Renal cortex interstitium (tissue), 15 donors: ENCODE results near the gene KCNK17. TPM values are rescaled to one million over a fixed set of nuclear protein-coding genes. Genes with fewer than 3 reads are reported as not detected.

Source experiments
- DNase-seq, 11 donors: peaks; one replicate each; pipeline ENCODE4 v3.0.0-alpha.2; 2013; ENCODE audit warnings: low read depth in 9 of 11, low spot score in 4 of 11; ENCODE audit errors: extremely low read depth in 1 of 11
- long read RNA-seq, 16 experiments: transcript quantifications; one replicate each; lab custom pipeline, GENCODE V29; 2026
- polyA plus RNA-seq, 3 donors: library from polyadenylated mRNA; unstranded; fragments of 120-200 nt; gene quantifications; one replicate each; pipeline ENCODE4 v1.2.1, GENCODE V29; 2013; ENCODE audit not compliant: insufficient read length in 3 of 3

KCNK17 gene, protein sequence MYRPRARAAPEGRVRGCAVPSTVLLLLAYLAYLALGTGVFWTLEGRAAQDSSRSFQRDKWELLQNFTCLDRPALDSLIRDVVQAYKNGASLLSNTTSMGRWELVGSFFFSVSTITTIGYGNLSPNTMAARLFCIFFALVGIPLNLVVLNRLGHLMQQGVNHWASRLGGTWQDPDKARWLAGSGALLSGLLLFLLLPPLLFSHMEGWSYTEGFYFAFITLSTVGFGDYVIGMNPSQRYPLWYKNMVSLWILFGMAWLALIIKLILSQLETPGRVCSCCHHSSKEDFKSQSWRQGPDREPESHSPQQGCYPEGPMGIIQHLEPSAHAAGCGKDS
- polyA plus RNA-seq: under 1 TPM in 2 of 3 donors, not detected in 1; 0.16 to 0.35 TPM
- long read RNA-seq, donor 1: 0 reads
- long read RNA-seq, donor 2: 0 reads
- long read RNA-seq, donor 3: 0 reads
- long read RNA-seq, donor 4: 0 reads
- long read RNA-seq, donor 5: 0 reads
- long read RNA-seq, donor 6, partial matches to known transcripts: 0 of 1 reads
- long read RNA-seq, donor 6, other reads (novel, unspliced or antisense): 0 of 1 reads
- long read RNA-seq, donor 7: 0 reads
- long read RNA-seq, donor 8: 0 reads
- long read RNA-seq, donor 9: 0 reads
- long read RNA-seq, donor 10: 0 reads
- long read RNA-seq, donor 11: 0 reads
- long read RNA-seq, donor 12: 0 reads
- long read RNA-seq, donor 13: 0 reads
- long read RNA-seq, donor 14: 0 reads
- long read RNA-seq, donor 15: 0 reads
- long read RNA-seq, donor 16, partial matches to known transcripts: 0 of 1 reads
- long read RNA-seq, donor 16, other reads (novel, unspliced or antisense): 0 of 1 reads

DNA sequence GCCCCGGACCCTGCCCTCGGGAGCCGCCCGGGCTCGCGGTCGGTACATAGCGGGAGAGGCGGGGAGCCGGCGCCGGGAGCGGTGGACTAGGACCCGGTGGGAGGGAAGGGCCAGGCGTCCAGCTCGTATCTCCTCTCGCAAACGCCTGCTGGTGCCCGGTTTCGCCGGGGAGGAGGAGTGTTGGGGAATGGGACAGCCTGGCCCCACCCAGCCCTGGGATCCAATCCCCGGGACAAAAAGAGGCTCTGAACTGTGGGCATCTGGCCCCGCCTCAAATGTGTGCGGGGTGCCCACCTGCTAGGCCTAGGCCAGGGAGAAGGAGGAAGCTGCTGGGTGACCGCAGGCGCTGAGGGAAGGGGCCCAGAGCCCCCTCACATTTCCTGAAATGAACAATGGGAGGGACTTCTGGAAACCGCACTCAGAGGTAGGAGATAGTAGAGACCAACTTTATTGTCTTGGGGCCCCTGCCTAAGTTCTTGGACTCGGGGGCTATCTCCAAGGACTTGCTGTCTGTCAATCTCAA is at the start of gene KCNK17:
Gene KCNK17, minus strand, starts transcription at position 147 of the 523 bp plus-strand sequence. Its CDS starts 99 bp downstream, at position 48.
- DNase-seq: no peak

DNA sequence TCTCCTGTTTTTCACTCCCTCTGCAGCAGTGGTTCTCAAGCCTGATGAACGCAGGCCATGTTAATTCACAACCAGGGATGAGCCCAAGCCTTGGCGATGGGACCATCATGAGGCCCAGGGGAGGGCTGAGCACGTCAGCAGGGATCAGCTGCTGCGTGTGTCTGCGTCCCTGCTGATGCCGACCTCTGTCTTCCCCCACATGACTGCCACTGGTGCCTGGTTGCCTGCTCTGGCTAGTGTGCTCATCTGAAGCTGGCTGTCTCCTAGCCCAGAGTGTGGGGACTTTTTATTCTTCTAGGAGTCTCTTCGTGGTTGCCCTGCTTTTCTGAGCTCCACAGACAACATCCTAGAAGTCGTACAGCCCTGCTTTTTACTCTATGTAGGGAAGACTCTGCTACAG is 49.1 kb upstream of the KCNK17 start:
- DNase-seq: no peak

DNA sequence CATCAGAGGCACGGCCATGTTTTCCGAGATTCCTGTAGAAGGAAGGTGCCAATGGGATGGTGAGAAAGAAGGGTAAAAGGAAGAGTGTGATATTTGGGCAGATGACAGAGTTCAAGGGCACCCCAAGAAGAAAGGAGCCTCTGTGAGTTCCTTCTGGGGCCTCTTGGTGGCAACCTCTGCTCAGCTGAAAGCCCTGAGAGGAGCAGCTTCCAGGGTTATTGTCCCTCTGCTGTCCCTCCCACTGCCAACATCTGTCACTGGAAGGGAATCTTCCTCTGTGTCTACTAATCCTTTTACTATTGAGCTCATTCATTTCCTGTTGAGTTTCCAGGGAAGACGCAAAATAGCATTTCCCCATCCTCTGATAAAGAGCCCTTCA is 48.3 kb upstream of the KCNK17 start:
- DNase-seq: no peak

DNA sequence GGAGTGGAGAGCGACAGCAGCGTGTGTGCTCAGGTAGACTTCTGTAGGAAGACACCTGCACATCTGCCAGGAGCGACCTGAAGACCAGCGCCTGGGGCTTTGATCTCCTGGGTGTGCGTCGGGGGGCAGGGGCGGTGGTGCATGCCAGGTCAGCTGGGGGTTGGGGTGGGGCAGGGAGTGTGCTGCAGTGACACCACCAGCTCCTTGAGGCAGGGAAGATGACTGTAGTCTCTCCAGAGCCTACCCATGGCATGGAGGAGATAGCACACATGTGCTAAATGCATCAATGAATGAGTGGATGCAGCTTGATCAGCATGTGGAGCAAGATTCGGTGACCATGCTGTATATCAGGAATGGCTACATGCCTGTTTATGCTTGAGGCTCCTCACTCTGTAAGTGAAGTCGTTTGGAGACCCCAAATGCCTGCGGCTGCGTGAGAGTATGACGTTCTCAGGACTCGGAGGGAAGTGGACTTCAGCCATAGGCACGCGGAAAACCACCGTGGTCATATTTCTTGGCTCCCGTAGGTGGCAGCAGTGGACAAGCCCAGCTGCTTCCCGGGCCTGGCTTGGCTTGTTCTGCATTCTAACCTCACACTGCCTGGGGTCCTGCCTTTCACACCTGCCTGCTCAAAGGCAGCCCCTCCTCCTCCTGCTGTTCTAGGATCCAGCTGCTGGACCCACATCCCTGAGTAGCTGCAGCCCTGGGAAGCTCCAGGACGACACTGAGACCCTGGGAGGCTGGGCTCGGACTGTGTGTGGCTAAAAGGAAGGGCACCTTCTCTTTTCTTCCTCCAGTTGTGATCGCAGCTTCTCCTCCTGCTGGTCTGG is 47.7 kb upstream of the KCNK17 start:
- peak; percentile 55 to 80 (median 67) for DNase-seq

DNA sequence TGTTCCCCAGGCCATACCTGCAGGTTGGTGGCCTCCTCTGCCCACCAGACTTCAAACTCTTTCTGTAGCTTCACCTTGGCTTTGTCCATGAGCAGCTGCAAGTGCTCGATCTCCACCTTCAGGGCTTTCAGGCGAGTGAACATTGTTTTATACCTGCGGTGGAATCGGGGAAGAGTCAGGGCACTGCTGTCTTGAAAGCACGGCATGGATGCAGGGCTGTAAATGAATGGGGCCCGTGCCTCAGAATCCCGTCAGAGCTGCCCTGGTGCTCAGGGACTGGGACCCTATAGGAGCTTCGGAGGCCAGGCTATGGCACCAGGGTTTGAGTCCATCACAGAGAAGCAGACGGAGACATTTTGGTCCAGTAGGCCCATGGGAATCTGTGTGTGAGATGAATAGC is 46.2 kb upstream of the KCNK17 start:
- no peak for DNase-seq

DNA sequence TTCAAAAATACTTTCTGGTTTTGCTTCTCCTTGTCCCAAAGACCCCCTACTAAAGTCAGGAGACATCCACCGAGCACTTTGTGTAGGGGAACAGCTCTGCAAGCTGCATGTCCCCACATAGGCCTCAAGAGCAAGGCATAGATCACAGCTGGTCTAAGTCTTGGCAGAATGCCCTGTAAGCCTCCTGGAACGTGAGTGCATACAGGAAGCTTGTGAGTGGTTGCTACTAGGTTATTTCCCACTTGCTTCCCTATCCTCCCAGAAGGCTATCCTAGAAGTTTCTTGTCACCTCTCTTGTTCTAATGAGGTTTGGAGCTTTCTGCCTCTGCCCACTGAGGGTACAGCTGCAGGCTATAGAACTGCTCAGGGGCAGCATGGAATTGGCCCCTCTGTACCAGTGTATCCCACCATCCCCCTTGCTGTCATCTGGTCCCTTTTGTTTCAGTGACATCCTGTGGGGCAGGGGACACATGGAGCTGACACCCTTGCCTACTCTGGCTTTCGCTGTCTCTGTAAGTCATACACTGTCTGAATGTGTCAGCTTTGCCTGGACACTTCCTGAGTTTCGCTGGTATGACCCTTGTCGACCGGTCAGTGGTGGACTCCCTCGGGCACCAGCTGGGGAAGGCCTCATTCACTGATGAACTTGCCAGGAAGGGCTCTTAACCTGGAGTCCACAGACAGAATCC is 43.9 kb upstream of the KCNK17 start:
- DNase-seq: peak in 9 of 11 donors; percentile 54 to 78 (median 60)

DNA sequence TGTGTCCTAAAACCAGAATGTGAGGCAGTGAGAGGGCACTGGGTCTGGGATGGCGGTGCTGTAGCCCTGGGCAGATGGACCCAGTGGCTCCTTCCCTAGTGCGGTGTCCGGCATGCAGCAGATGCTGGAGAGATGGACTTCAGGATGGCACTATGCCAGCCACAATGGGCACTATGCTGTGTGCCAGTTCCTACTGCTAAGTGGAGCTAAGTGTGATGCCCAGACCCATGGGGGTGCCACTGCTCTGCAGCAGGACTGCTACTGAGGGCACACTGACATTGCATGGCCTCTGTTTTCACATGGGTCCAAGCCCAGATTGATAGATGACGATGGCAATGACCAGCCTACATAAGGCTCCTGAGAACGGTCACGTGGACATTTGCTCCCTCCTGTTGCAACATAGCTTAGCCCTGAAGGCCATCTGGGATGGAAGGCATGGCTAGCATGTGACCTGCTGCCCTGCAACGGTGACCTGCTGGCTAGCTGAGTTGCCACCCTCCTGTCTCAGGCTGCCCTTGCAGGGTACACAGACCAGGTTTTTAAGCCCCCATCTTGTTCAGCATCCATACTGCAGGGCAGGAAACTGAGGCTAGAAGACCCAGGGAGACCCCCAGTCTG is 39.6 kb upstream of the KCNK17 start:
- DNase-seq: no peak

DNA sequence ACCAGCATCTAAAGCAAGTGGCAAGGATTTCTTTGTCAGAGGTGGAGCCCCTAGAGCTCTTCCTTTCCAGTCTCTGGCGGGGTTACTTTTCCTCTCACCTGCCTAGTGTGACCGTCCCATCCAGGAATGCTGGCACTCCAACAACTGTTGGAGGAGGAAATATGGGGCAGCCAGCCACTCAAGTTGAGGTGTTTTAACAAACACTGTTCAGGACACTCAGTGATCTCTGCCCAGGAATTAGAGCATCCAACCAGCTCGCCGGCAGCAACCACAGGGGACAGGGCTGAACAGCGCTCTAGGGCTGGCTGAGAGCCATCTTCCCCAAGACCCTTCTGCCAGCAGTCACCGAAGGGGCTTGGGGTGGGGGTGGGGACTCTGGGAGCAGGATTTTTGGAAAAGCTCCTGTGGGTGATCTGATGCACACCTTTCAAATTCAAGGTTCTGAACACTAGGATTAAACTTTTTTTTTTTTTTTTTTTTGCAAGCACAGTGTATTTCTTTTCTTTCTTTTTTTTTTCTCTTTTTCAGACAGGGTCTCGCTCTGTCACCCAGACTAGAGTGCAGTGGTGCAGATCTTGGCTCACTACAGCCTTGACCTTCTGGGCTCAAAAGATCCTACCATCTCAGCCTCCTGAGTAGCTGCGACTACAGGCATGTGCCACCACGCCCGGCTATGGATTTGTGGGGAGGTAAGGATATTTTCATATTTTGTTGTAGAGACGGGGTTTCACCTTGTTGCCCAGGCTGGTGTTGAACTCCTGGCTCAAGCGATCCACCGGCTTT is 36.7 kb upstream of the KCNK17 start:
- no peak for DNase-seq

DNA sequence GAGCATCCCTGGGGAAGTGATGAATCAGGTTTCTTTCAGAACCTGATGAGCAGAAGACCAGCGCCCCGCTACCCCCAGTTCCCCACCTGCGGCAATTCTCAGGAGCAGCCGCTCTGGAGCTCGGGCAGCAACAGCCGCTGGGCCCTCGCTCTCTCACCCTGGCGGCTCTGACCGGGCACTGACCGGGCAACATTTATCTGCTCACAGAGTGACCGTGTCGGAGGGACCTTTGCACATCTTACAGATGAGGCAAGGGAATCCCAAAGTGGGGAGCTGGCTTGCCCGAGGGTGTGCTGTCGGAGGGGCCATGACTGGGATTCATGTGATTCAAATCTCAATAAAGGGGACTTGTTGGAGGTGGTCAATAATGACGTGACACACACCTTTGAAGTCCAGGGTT is 34.5 kb upstream of the KCNK17 start:
- no peak for DNase-seq

DNA sequence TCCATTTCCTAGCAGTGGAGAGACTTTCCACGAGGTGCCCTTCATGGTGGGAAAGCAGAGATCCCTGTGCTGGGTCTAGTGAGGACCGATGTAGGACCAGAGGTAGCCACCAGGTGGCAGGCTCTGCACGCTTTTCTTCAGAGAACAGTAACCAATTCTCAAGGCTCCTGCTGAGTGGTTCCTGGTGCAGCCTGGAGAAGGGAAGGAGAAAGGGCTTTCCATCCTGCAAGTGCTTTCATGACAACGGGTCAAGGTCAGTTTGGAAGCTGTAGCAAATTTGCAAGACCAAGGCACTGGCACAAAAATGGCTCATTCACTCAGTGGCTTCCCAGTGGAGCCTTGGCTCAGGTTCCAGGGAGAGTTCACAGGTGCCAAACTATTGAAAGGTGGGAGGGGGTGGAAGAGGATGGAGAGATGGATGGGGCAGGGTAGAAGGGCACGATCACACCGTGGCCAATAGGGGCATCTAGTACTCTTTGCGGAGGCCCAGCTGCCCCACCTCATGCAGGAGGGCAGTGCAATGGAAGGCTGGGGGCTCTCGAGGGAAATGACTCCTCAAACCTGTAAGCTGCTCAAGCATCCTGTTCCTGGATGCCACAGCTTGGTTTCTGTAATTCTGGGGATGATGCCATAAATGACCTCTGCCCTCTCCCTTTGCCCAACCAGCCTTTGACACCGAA is 33.8 kb upstream of the KCNK17 start:
- DNase-seq: peak in 6 of 11 donors; percentile 26 to 69 (median 50)

DNA sequence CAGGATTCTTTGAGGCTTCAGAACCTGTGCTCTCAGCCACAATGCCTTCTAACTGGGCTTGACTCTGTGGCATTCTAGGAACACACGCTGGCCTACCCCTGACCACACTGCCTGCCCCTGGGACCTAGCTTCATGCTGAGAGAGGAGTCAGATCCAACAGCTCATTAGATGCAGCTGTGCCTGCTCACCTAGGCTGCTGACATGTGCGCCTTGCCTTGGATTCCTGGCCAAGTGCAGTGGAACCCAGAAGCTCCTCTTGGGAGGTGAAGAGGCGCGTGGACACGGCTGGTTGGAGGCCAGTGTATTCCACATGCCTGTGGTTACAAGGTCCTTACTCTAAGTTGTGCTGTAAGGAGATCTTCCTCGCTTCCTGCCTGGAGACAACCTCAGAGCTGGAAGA is 33.0 kb upstream of the KCNK17 start:
- DNase-seq: no peak

DNA sequence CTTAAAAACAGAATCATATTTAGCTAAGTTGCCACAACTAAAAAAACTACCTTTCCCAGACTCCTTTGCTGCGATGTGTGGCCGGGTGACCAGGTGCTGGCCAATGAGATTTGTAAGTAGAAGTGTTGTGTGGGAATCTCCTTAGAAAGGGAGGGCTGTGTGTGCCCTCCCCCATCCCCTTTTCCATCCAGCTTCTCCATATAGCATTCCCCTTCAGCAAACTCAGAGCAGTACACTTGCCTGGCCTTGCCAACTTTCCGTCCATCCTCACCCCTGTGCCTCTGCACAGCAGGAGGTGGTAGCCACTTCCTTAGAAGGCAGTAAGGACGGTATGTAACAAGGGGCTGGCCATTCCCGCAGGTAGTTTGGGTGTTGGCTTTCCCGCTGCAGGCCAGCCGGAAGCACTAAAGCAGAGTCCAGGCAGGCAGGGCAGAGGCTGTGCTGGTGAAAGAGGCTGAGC is 30.6 kb upstream of the KCNK17 start:
- no peak for DNase-seq

DNA sequence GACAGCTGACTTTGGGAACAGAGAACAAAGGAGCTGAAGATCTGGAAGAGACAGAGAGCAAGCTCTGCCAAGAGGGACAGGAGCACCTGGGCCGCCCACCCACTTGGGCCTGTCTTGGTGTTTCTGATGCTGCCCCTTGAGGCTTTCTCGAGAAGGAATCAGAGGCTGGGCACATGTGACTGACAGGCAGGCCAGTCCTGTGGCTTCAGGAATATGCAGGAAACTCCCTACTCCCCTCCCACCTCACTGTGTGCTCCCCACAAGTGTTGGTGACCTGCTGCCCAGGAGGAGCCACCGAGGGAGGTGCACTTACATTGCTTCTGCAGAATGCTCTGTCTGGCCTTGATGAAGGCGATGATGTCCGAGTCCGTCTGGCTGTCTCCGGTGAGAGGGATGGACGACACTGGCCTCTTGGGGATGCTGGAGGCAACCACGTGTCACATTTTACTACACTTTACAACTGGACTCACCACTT is 29.2 kb upstream of the KCNK17 start:
- DNase-seq: no peak

DNA sequence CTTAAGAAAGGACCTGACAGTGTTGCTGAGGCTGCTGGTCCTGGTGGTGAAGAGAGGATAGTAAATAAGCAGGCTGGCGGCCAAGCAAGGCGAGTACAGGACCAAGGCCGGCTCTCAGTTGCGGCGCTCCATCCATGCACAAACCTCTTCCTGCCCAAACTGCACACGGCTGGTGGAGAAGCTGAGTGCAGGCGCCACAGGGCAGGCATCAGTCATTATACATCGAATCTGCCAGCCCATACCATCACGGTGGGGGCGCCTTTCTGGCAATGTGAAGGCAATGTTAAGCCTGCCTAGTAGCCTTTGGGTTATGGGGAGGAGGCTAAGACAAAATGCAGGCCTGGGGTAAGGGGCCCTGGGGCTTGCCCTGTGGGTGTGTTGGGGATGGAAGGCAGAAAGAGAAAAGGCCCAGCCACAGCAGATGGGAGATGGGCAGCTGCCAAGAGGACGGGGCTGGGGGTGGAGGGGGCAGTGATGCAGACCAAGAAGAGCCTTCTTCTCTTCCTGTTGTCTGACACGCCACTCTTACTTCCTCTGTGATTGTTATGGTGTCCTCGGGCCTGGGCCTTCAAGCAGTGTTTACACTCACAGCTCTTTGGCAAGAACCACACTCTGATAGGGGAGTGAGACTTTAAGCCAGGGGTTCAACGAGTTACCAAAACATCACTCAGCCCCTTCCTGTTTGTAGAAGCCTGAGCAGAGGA is 28.6 kb upstream of the KCNK17 start:
- DNase-seq: no peak

DNA sequence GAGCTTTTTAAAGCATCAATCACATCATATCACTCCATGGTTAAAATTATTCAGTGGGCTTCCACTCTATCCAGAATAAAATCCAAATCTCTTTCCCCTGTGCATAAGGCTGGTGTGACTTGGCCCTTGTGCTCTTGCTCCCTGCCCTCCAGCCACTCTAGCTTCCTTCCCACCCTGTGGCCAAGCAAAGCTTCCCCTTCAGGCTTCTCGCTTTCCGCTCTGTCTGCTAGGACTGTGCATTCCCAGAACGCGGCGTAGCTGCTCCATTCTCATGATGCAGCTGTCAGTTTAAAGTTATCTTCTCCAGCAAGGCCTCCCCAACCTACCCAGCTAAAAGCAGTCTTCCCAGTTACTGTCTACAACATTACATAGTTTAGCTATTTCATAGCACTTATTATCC is 27.7 kb upstream of the KCNK17 start:
- DNase-seq: no peak

DNA sequence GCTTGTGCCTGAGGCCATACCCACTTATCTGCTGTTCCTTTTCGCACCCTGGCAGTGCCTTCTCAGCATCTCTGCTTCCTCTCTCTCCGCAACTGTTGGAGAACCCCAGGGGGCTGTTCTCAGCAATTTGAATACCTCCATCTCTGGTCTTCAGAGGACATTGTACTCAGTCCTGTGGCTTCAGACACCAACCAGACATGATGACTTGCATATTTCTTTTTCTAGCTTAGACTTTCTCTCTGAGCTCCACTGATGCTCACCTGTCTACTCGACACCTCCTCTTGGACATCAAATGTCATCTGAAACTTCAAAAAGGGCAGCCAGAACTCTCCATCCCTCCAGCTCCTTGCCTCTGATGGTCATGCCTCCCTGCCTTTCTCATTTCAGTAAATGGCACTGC is 27.1 kb upstream of the KCNK17 start:
- DNase-seq: no peak
